Panc1 (cell line): Measurements from ENCODE around the gene C9orf72.

Experiments
- CTCF ChIP-seq: fragments of 450-650 bp; IDR thresholded peaks from 2 replicates; pipeline ENCODE4 v1.5.1; 2017; ENCODE audit warnings: mild to moderate bottlenecking
- POLR2AphosphoS5 ChIP-seq: IDR thresholded peaks from 2 replicates; pipeline ENCODE4 v1.6.1; 2012; ENCODE audit warnings: mild to moderate bottlenecking, low read depth, low read length, moderate library complexity
- REST ChIP-seq, 2 experiments: IDR thresholded peaks; 2 replicates each; pipeline ENCODE4 v1.6.1; 2011 to 2012; ENCODE audit warnings: low read depth in 2 of 2, control low read depth in 1 of 2, low read length in 1 of 2, mild to moderate bottlenecking in 1 of 2, moderate library complexity in 1 of 2; ENCODE audit not compliant: insufficient read depth in 1 of 2
- SIN3A ChIP-seq: IDR thresholded peaks from 2 replicates; pipeline ENCODE4 v1.6.1; 2012; ENCODE audit warnings: low read depth, mild to moderate bottlenecking, low read length, moderate library complexity, borderline replicate concordance; ENCODE audit not compliant: insufficient read depth

- TF ChIP-seq CTCF (no peak), REST (IDR thresholded peaks at IDR 0.05; ENCODE audit: insufficient read depth in 1 of 2, low read depth in 2 of 2, low read length in 1 of 2) (no peak), SIN3A (no peak), POLR2AphosphoS5 (no peak)
These were observed 8.5 kb upstream of the C9orf72 start for GRCh38 chr9:27581826-27582225.
